MM.1S (cell line): Measurements from ENCODE around the gene NFAM1.

ENCODE experiments used
- DNase-seq: peaks from one replicate; pipeline ENCODE4 v3.0.0-alpha.2; 2015
- H2AFZ ChIP-seq: fragments of 300-600 bp; sonication (generic); 2 replicates; pipeline ENCODE4 v1.6.0; 2016; ENCODE audit warnings: antibody characterized with exemption, low read length
- H3F3A ChIP-seq: fragments of 300-600 bp; sonication (generic); 2 replicates; pipeline ENCODE4 v1.6.1; 2016; ENCODE audit warnings: mild to moderate bottlenecking, antibody characterized with exemption, low read length, moderate library complexity, mixed read lengths; ENCODE audit not compliant: insufficient read depth
- H3K27ac ChIP-seq: fragments of 300-600 bp; sonication (generic); 2 replicates; pipeline ENCODE4 v1.5.1; 2016; ENCODE audit warnings: mild to moderate bottlenecking, low read length
- H3K27me3 ChIP-seq: fragments of 300-600 bp; sonication (generic); replicated peaks from 2 replicates; pipeline ENCODE4 v1.6.0; 2016; ENCODE audit warnings: low read length; ENCODE audit not compliant: insufficient read depth
- H3K36me3 ChIP-seq: fragments of 300-600 bp; sonication (generic); replicated peaks from 2 replicates; pipeline ENCODE4 v1.6.1; 2016; ENCODE audit warnings: mild to moderate bottlenecking, low read length, mixed read lengths; ENCODE audit not compliant: insufficient read depth
- H3K4me1 ChIP-seq: fragments of 300-600 bp; sonication (generic); 2 replicates; pipeline ENCODE4 v1.6.1; 2016; ENCODE audit warnings: low read length, mixed read lengths
- H3K4me2 ChIP-seq: fragments of 300-600 bp; sonication (generic); 2 replicates; pipeline ENCODE4 v1.6.0; 2016; ENCODE audit warnings: low read depth, low read length
- H3K4me3 ChIP-seq: fragments of 300-600 bp; sonication (generic); 2 replicates; pipeline ENCODE4 v1.5.1; 2016; ENCODE audit warnings: low read length, mixed read lengths
- H3K79me2 ChIP-seq: fragments of 300-600 bp; sonication (generic); 2 replicates; pipeline ENCODE4 v1.6.1; 2016; ENCODE audit warnings: mixed run types, low read length, mixed read lengths
- H3K9ac ChIP-seq: fragments of 300-600 bp; sonication (generic); 2 replicates; pipeline ENCODE4 v1.6.1; 2016; ENCODE audit warnings: low read length, mixed read lengths
- H3K9me2 ChIP-seq: fragments of 300-600 bp; sonication (generic); replicated peaks from 2 replicates; pipeline ENCODE4 v1.6.1; 2016; ENCODE audit warnings: mild to moderate bottlenecking, low read length, mixed read lengths; ENCODE audit not compliant: insufficient read depth
- H3K9me3 ChIP-seq: fragments of 300-600 bp; sonication (generic); replicated peaks from 2 replicates; pipeline ENCODE4 v1.6.1; 2016; ENCODE audit warnings: mild to moderate bottlenecking, low read length, mixed read lengths; ENCODE audit not compliant: insufficient read depth
- H4K20me1 ChIP-seq: fragments of 300-600 bp; sonication (generic); 2 replicates; pipeline ENCODE4 v1.6.1; 2016; ENCODE audit warnings: mild to moderate bottlenecking, low read length, moderate library complexity, mixed read lengths; ENCODE audit not compliant: insufficient read depth
- CTCF ChIP-seq: fragments of 300-600 bp; sonication (generic); IDR thresholded peaks from 2 replicates; pipeline ENCODE4 v1.5.1; 2016; ENCODE audit warnings: antibody characterized with exemption, low read length, mixed read lengths
- EZH2 ChIP-seq: fragments of 300-600 bp; sonication (generic); optimal IDR thresholded peaks from 2 replicates; pipeline ENCODE3; 2017; ENCODE audit warnings: low read depth, mild to moderate bottlenecking, antibody characterized with exemption, low read length, mixed read lengths
- EZH2phosphoT487 ChIP-seq: fragments of 300-600 bp; sonication (generic); IDR thresholded peaks from 2 replicates; pipeline ENCODE4 v1.6.1; 2018; ENCODE audit warnings: antibody characterized with exemption, low read length

Gene NFAM1

GRCh38 chr22:42337356-42337755 lies 94.8 kb downstream of the NFAM1 start:
- no peak for DNase-seq
- Histone ChIP-seq H3K9me2 (no peaks in the 10 kb centered on the region), H3K4me3 (no peak overlapping the region), H3F3A (no peaks in the 10 kb centered on the region), H3K9ac (no peak overlapping the region), H4K20me1 (no peaks in the 10 kb centered on the region), H2AFZ (no peak overlapping the region), H3K79me2 (no peaks in the 10 kb centered on the region), H3K9me3 (no peaks in the 10 kb centered on the region), H3K27ac (no peak overlapping the region), H3K4me1 (no peaks in the 10 kb centered on the region), H3K27me3 (peaks cover 73% of the 10 kb centered on the region), H3K4me2 (no peak overlapping the region), H3K36me3 (no peaks in the 10 kb centered on the region)
- TF ChIP-seq CTCF (no peak), EZH2 (no peak), EZH2phosphoT487 (no peak)

- Histone ChIP-seq H3K9me3 (no peaks in the 10 kb centered on the region), H3K36me3 (no peaks in the 10 kb centered on the region), H3F3A (no peaks in the 10 kb centered on the region), H3K9me2 (no peaks in the 10 kb centered on the region), H4K20me1 (no peaks in the 10 kb centered on the region), H3K27ac (no peak overlapping the region), H3K27me3 (peaks cover 73% of the 10 kb centered on the region), H2AFZ (no peak overlapping the region), H3K79me2 (no peaks in the 10 kb centered on the region), H3K4me2 (no peak overlapping the region), H3K4me3 (no peak overlapping the region), H3K9ac (no peak overlapping the region), H3K4me1 (no peaks in the 10 kb centered on the region)
- TF ChIP-seq CTCF: no peak
- TF ChIP-seq EZH2phosphoT487: no peak
- no peak for TF ChIP-seq EZH2
- DNase-seq: no peak
Measured at GRCh38 chr22:42336527-42337227, 95.5 kb downstream of the NFAM1 start.

GRCh38 chr22:42335839-42336378 lies 96.3 kb downstream of the NFAM1 start:
- Histone ChIP-seq H4K20me1 (no peaks in the 10 kb centered on the region), H3K36me3 (no peaks in the 10 kb centered on the region), H3K4me1 (no peaks in the 10 kb centered on the region), H3F3A (no peaks in the 10 kb centered on the region), H3K9me2 (no peaks in the 10 kb centered on the region), H3K79me2 (no peaks in the 10 kb centered on the region), H2AFZ (no peak overlapping the region), H3K4me2 (no peak overlapping the region), H3K27me3 (peaks cover 72% of the 10 kb centered on the region), H3K4me3 (no peak overlapping the region), H3K9ac (no peak overlapping the region), H3K27ac (no peak overlapping the region), H3K9me3 (no peaks in the 10 kb centered on the region)
- TF ChIP-seq EZH2phosphoT487: no peak
- TF ChIP-seq CTCF: no peak
- no peak for TF ChIP-seq EZH2
- no peak for DNase-seq
